A673 (cell line): ENCODE results near the gene TCF7. TPM values are rescaled to one million over a fixed set of nuclear protein-coding genes. Genes with fewer than 3 reads are reported as not detected.

Experiments used
- BruUV-seq: library from RNA; stranded (reverse); fragments of 400-500 nt; replicated peaks from 2 replicates; lab custom pipeline; 2021; lab: Mats Ljungman, UMichigan
- CTCF ChIA-PET: fragments of 300-600 bp; sonication (Branson Sonifier 250); formaldehyde crosslinking; loops from one replicate; lab custom pipeline; 2022; ENCODE audit warnings: antibody characterized with exemption; lab: Charles Lee
- POLR2A ChIA-PET: fragments of 300-600 bp; sonication (Branson Sonifier 250); formaldehyde crosslinking; loops from one replicate; lab custom pipeline; 2022; ENCODE audit warnings: antibody characterized with exemption; ENCODE audit not compliant: low non-redundant PET; lab: Charles Lee
- DNase-seq: peaks from one replicate; pipeline ENCODE4 v3.0.0-alpha.2; 2015; ENCODE audit warnings: low spot score
- H3K27ac ChIP-seq: fragments of 200-600 bp; sonication (generic); 2 replicates; pipeline ENCODE4 v1.5.1; 2016; ENCODE audit warnings: mixed run types, low read depth, mild to moderate bottlenecking, mixed read lengths, antibody characterized with exemption, low read length; ENCODE audit not compliant: poor library complexity, severe bottlenecking
- H3K27me3 ChIP-seq: fragments of 200-600 bp; sonication (generic); replicated peaks from 2 replicates; pipeline ENCODE4 v1.6.1; 2017; ENCODE audit warnings: mixed run types, low read depth, mild to moderate bottlenecking, mixed read lengths, antibody characterized with exemption, low read length; ENCODE audit not compliant: insufficient read depth, poor library complexity
- H3K36me3 ChIP-seq: fragments of 200-600 bp; sonication (generic); 2 replicates; pipeline ENCODE4 v1.6.1; 2016; ENCODE audit warnings: mixed run types, mild to moderate bottlenecking, mixed read lengths, antibody characterized with exemption, low read length; ENCODE audit not compliant: insufficient read depth, poor library complexity, severe bottlenecking
- H3K4me1 ChIP-seq: fragments of 200-600 bp; sonication (generic); 2 replicates; pipeline ENCODE4 v1.6.1; 2017; ENCODE audit warnings: mixed run types, mild to moderate bottlenecking, mixed read lengths, antibody characterized with exemption, low read length; ENCODE audit not compliant: insufficient read depth, poor library complexity, severe bottlenecking
- H3K4me3 ChIP-seq: fragments of 200-600 bp; sonication (generic); 2 replicates; pipeline ENCODE4 v1.5.1; 2016; ENCODE audit warnings: low read depth, mixed run types, mild to moderate bottlenecking, mixed read lengths, low read length; ENCODE audit not compliant: poor library complexity, severe bottlenecking
- H3K9me3 ChIP-seq: fragments of 200-600 bp; sonication (generic); 2 replicates; pipeline ENCODE4 v1.6.1; 2016; ENCODE audit warnings: mixed run types, low read depth, mild to moderate bottlenecking, mixed read lengths, antibody characterized with exemption, low read length; ENCODE audit not compliant: poor library complexity, severe bottlenecking
- EZH2 ChIP-seq: fragments of 200-600 bp; sonication (generic); IDR thresholded peaks from 2 replicates; pipeline ENCODE4 v1.6.1; 2017; ENCODE audit warnings: borderline replicate concordance, low read depth, mild to moderate bottlenecking, mixed read lengths, antibody characterized with exemption, low read length; ENCODE audit not compliant: poor library complexity, severe bottlenecking
- intact Hi-C: fragments of 100-400 bp; cut with micrococcal nuclease; formaldehyde crosslinking; loops from one replicate; pipeline ENCODE4 v1.10.0; 2022; ENCODE audit not compliant: unreplicated experiment
- total RNA-seq: library from RNA; stranded (reverse); gene quantifications from 2 replicates; pipeline ENCODE4 v1.2.3, GENCODE V29; 2021
- TF ChIP-seq, protein P1 (sequence below): fragments of 300-800, 200-600 bp; sonication (generic); conservative IDR thresholded peaks from 2 replicates; pipeline ENCODE4 v1.5.1; 2017; ENCODE audit warnings: low read depth, mild to moderate bottlenecking, antibody characterized with exemption, low read length, moderate library complexity, mixed read lengths

Gene TCF7
- total RNA-seq, 1 experiment from 2014 or later = 3.3 TPM

DNA sequence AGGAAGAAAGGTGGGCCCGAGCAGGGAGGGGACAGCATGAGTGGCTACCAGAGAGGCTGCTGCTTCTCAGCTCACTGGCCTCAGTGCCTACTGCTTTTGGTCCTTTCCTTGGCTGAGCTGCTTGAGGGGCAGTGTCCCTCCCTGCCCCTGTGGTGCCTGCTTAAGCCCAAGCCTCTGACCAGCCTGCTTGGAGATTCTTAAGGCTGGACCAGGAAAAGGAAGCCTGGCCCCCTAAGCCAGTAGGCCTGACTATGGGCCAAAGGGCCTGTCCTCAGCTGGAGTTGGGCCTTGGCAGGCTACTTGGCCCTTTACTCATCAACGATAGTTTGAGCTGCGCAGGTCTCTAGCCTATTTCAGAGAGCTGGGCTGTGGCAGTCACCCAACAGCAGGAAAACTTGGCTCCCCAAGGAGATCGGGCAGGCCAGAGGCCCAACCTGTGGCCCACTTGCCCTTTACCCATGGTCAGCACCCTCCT is 24.9 kb downstream of the TCF7 start:
- TF ChIP-seq, protein P1, sequence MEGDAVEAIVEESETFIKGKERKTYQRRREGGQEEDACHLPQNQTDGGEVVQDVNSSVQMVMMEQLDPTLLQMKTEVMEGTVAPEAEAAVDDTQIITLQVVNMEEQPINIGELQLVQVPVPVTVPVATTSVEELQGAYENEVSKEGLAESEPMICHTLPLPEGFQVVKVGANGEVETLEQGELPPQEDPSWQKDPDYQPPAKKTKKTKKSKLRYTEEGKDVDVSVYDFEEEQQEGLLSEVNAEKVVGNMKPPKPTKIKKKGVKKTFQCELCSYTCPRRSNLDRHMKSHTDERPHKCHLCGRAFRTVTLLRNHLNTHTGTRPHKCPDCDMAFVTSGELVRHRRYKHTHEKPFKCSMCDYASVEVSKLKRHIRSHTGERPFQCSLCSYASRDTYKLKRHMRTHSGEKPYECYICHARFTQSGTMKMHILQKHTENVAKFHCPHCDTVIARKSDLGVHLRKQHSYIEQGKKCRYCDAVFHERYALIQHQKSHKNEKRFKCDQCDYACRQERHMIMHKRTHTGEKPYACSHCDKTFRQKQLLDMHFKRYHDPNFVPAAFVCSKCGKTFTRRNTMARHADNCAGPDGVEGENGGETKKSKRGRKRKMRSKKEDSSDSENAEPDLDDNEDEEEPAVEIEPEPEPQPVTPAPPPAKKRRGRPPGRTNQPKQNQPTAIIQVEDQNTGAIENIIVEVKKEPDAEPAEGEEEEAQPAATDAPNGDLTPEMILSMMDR = no peak
- TF ChIP-seq EZH2 = no peak
- Histone ChIP-seq H3K36me3 (peaks cover 28% of the 10 kb centered on the region), H3K9me3 (no peaks in the 10 kb centered on the region), H3K4me1 (peaks cover 7% of the 10 kb centered on the region), H3K27me3 (no peaks in the 10 kb centered on the region), H3K4me3 (no peak overlapping the region), H3K27ac (no peak overlapping the region)
- BruUV-seq = no TSS peak
- DNase-seq = no peak
- ChIA-PET POLR2A (no interaction called here), CTCF (interaction anchor here (0.7 to 1.7 kb wide), 2 partner anchors 73 to 100 kb away, joined by 3 to 8 read pairs; no protein-coding TSS in a partner anchor)
- intact Hi-C loops = no loop called here

- TF ChIP-seq EZH2 = no peak
- TF ChIP-seq, protein P1 = no peak
- no TSS peak for BruUV-seq
- intact Hi-C loops = loop anchor here (1.0 kb wide), 1 partner anchor 101 kb away; no protein-coding TSS in a partner anchor
- no peak overlapping the region for H3K27ac ChIP-seq
- peaks cover 31% of the 10 kb centered on the region for H3K36me3 ChIP-seq
- no peak overlapping the region for H3K4me3 ChIP-seq
- POLR2A ChIA-PET = no interaction called here
- peaks cover 7% of the 10 kb centered on the region for H3K4me1 ChIP-seq
- no peak for DNase-seq
- H3K9me3 ChIP-seq = no peaks in the 10 kb centered on the region
- no peaks in the 10 kb centered on the region for H3K27me3 ChIP-seq
- CTCF ChIA-PET = interaction anchor here (0.6 to 5.3 kb wide), 6 partner anchors 14 to 113 kb away, joined by 3 to 87 read pairs (median 5); no protein-coding TSS in a partner anchor
These were observed 25.5 kb downstream of the TCF7 start for GRCh38 chr5:134139891-134140469.

GRCh38 chr5:134140530-134141201 is 26.2 kb downstream of the TCF7 start:
- BruUV-seq = no TSS peak
- H3K36me3 ChIP-seq = peaks cover 31% of the 10 kb centered on the region
- intact Hi-C loops = loop anchor here (1.0 kb wide), 1 partner anchor 101 kb away; no protein-coding TSS in a partner anchor
- ChIA-PET CTCF (interaction anchor here (0.6 to 5.3 kb wide), 5 partner anchors 13 to 114 kb away, joined by 3 to 87 read pairs (median 4); no protein-coding TSS in a partner anchor), POLR2A (no interaction called here)
- TF ChIP-seq EZH2 = no peak
- TF ChIP-seq, protein P1 = peak; percentile 85
- H3K27me3 ChIP-seq = no peaks in the 10 kb centered on the region
- H3K27ac ChIP-seq = no peak overlapping the region
- no peak overlapping the region for H3K4me3 ChIP-seq
- no peaks in the 10 kb centered on the region for H3K9me3 ChIP-seq
- H3K4me1 ChIP-seq = peaks cover 7% of the 10 kb centered on the region
- DNase-seq = peak; percentile 81
